Mammary epithelial cell (primary cell): Measurements from ENCODE around the gene MRPS2.

Experiments used
- EZH2 ChIP-seq: IDR thresholded peaks from 2 replicates; pipeline ENCODE4 v1.6.1; 2012; ENCODE audit warnings: low read length, inconsistent platforms, borderline replicate concordance
- TF ChIP-seq, protein P1 (sequence below), 2 donors: IDR thresholded peaks in 1 of 2; conservative IDR thresholded peaks in 1 of 2; 2 replicates each; pipeline ENCODE4 v1.5.1; 2011 to 2012; ENCODE audit warnings: inconsistent platforms in 2 of 2, low read length in 2 of 2, mild to moderate bottlenecking in 2 of 2, control low read depth in 1 of 2, low read depth in 1 of 2; ENCODE audit not compliant: insufficient read depth in 1 of 2; ENCODE audit errors: extremely low read depth in 1 of 2

- TF ChIP-seq, protein P1, sequence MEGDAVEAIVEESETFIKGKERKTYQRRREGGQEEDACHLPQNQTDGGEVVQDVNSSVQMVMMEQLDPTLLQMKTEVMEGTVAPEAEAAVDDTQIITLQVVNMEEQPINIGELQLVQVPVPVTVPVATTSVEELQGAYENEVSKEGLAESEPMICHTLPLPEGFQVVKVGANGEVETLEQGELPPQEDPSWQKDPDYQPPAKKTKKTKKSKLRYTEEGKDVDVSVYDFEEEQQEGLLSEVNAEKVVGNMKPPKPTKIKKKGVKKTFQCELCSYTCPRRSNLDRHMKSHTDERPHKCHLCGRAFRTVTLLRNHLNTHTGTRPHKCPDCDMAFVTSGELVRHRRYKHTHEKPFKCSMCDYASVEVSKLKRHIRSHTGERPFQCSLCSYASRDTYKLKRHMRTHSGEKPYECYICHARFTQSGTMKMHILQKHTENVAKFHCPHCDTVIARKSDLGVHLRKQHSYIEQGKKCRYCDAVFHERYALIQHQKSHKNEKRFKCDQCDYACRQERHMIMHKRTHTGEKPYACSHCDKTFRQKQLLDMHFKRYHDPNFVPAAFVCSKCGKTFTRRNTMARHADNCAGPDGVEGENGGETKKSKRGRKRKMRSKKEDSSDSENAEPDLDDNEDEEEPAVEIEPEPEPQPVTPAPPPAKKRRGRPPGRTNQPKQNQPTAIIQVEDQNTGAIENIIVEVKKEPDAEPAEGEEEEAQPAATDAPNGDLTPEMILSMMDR (conservative IDR thresholded peaks at IDR 0.05 in 1 of 2, IDR thresholded peaks at IDR 0.05 in 1 of 2; ENCODE audit: extremely low read depth in 1 of 2, insufficient read depth in 1 of 2, low read depth in 1 of 2, low read length in 2 of 2): no peak
- no peak for TF ChIP-seq EZH2
Observed at GRCh38 chr9:135455401-135456030, 45.0 kb upstream of the MRPS2 start.
